Measurements from ENCODE around the gene CDKL5. TPM values are rescaled to one million over a fixed set of nuclear protein-coding genes. Genes with fewer than 3 reads are reported as not detected.

The CDKL5 gene
- polyA plus RNA-seq, 1 experiment = 13.3 TPM

GRCh38 chrX:18436017-18436416, 10.6 kb downstream of the CDKL5 start:
- H3K27ac ChIP-seq (ENCODE audit: low read depth, low read length) = no peak overlapping the region
- no peaks in the 10 kb centered on the region for H3K27me3 ChIP-seq (ENCODE audit: control insufficient read depth, insufficient read depth, low read length)
- no peak for TF ChIP-seq CTCF (IDR thresholded peaks at IDR 0.05; ENCODE audit: low read depth, low read length)
- H3K9me3 ChIP-seq (ENCODE audit: control insufficient read depth, insufficient read depth, low read length) = no peaks in the 10 kb centered on the region
- DNase-seq (ENCODE audit: low read depth, low spot score) = no peak
- POLR2A ChIA-PET = no interaction called here
- no peak overlapping the region for H3K4me3 ChIP-seq (ENCODE audit: low read depth, low read length)
- CTCF ChIA-PET = no interaction called here

DNA sequence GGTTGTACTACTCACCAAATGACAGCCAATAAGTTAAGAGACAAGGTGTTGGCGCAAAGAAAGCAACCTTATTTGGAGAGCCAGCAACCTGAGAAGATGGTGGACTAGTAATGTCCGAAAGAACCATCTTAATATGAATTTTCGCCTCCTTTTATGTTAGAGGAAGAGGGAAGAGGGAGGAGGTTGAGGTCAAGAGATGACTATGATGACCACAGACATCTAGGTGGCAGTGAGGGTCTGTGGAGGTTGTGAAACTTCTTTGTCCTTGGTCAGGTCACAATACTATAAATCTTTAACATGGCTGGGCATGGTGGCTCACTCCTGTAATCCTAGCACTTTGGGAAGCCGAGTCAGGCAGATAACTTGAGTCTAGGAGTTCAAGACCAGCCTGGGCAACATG, 15.4 kb downstream of the CDKL5 start:
- ChIA-PET POLR2A (no interaction called here), CTCF (no interaction called here)
- H3K4me3 ChIP-seq (ENCODE audit: low read depth, low read length) = no peak overlapping the region
- TF ChIP-seq CTCF (IDR thresholded peaks at IDR 0.05; ENCODE audit: low read depth, low read length) = no peak
- H3K27me3 ChIP-seq (ENCODE audit: control insufficient read depth, insufficient read depth, low read length) = no peaks in the 10 kb centered on the region
- no peak for DNase-seq (ENCODE audit: low read depth, low spot score)
- H3K27ac ChIP-seq (ENCODE audit: low read depth, low read length) = no peak overlapping the region
- H3K9me3 ChIP-seq (ENCODE audit: control insufficient read depth, insufficient read depth, low read length) = no peaks in the 10 kb centered on the region

- DNase-seq (ENCODE audit: low read depth, low spot score) = no peak
- POLR2A ChIA-PET = no interaction called here
- H3K4me3 ChIP-seq (ENCODE audit: low read depth, low read length) = no peak overlapping the region
- H3K9me3 ChIP-seq (ENCODE audit: control insufficient read depth, insufficient read depth, low read length) = no peaks in the 10 kb centered on the region
- CTCF ChIA-PET = no interaction called here
- no peak for TF ChIP-seq CTCF (IDR thresholded peaks at IDR 0.05; ENCODE audit: low read depth, low read length)
- no peak overlapping the region for H3K27ac ChIP-seq (ENCODE audit: low read depth, low read length)
- H3K27me3 ChIP-seq (ENCODE audit: control insufficient read depth, insufficient read depth, low read length) = no peaks in the 10 kb centered on the region
These were observed 16.5 kb downstream of the CDKL5 start for GRCh38 chrX:18441780-18442367.

GRCh38 chrX:18448416-18448815, 23.0 kb downstream of the CDKL5 start:
- TF ChIP-seq CTCF (IDR thresholded peaks at IDR 0.05; ENCODE audit: low read depth, low read length) = no peak
- H3K27me3 ChIP-seq (ENCODE audit: control insufficient read depth, insufficient read depth, low read length) = no peaks in the 10 kb centered on the region
- H3K9me3 ChIP-seq (ENCODE audit: control insufficient read depth, insufficient read depth, low read length) = no peaks in the 10 kb centered on the region
- POLR2A ChIA-PET = no interaction called here
- DNase-seq (ENCODE audit: low read depth, low spot score) = no peak
- H3K27ac ChIP-seq (ENCODE audit: low read depth, low read length) = no peak overlapping the region
- CTCF ChIA-PET = no interaction called here
- H3K4me3 ChIP-seq (ENCODE audit: low read depth, low read length) = no peak overlapping the region

DNA sequence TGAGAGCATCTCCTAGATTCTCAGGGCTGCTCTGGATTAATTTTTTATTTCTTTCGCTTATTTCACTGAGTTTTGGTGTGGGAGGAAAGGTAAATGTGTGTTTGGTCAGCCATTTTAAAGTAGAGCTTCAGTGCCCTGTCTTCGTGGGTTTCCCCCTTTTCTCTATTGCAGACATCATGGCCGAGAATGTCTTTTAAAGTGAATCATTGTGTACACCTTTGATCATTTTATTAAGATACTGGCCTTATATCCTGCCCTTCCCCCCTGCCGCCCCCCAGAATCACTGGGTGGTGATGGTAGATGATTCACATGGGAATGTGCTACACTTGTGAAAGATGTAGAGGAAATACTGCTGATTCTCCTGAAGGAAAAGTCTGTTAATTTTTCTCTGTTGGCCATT, 23.8 kb downstream of the CDKL5 start:
- ChIA-PET POLR2A (no interaction called here), CTCF (no interaction called here)
- H3K4me3 ChIP-seq (ENCODE audit: low read depth, low read length) = no peak overlapping the region

More for the DNA sequence above, 23.8 kb downstream of the CDKL5 start:
- TF ChIP-seq CTCF (IDR thresholded peaks at IDR 0.05; ENCODE audit: low read depth, low read length) = no peak
- H3K27me3 ChIP-seq (ENCODE audit: control insufficient read depth, insufficient read depth, low read length) = no peaks in the 10 kb centered on the region
- no peak overlapping the region for H3K27ac ChIP-seq (ENCODE audit: low read depth, low read length)
- DNase-seq (ENCODE audit: low read depth, low spot score) = no peak
- no peaks in the 10 kb centered on the region for H3K9me3 ChIP-seq (ENCODE audit: control insufficient read depth, insufficient read depth, low read length)

Measured in AG04450 (cell line).